Body of pancreas (tissue), 4 donors: ENCODE results near the gene C1orf53.

Experiments
- POLR2A ChIP-seq, 3 donors: fragments of 450-650 bp; IDR thresholded peaks; one replicate each; pipeline ENCODE4 v1.6.1; 2016; ENCODE audit warnings: antibody characterized with exemption in 3 of 3, mild to moderate bottlenecking in 2 of 3
- TF ChIP-seq, protein P1 (sequence below), 7 experiments: fragments of 450-650 bp in 4 of 7; fragments of 200-600 bp in 3 of 7; sonication (generic) in 3 of 7; IDR thresholded peaks; one replicate each; pipeline ENCODE4 v1.5.1; 2016 to 2019; ENCODE audit warnings: antibody characterized with exemption in 7 of 7

DNA sequence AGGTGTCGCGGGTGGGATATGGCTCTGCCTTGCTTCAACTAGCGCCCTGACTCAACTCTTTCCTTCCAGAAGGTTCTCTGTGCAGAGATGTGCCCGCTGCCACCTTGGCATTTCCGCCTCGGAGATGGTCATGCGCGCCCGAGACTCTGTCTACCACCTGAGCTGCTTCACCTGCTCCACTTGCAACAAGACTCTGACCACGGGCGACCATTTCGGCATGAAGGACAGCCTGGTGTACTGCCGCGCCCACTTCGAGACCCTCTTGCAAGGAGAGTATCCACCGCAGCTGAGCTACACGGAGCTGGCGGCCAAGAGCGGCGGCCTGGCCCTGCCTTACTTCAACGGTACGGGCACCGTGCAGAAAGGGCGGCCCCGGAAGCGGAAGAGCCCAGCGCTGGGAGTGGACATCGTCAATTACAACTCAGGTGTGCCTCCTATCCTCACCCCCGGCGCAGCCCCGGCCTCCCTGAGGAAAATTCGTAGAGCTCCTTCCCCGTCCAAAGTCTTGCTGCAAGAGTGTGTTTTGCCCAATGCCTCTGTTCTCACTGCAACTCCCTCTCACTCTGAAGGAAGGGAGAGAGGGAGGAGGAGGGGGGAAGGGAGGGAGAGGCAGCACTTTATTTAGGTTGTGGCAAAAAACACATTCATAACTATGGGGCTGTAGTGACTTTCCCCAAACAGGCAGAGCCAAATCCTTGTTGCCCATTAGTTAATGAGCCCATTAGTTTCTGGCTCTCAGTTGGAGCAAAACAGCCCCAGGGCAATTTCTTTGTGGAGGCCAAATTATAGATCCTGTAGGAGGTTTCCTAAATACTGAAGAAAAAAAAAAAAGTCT is 19.0 kb downstream of the C1orf53 start:
- TF ChIP-seq, protein P1, sequence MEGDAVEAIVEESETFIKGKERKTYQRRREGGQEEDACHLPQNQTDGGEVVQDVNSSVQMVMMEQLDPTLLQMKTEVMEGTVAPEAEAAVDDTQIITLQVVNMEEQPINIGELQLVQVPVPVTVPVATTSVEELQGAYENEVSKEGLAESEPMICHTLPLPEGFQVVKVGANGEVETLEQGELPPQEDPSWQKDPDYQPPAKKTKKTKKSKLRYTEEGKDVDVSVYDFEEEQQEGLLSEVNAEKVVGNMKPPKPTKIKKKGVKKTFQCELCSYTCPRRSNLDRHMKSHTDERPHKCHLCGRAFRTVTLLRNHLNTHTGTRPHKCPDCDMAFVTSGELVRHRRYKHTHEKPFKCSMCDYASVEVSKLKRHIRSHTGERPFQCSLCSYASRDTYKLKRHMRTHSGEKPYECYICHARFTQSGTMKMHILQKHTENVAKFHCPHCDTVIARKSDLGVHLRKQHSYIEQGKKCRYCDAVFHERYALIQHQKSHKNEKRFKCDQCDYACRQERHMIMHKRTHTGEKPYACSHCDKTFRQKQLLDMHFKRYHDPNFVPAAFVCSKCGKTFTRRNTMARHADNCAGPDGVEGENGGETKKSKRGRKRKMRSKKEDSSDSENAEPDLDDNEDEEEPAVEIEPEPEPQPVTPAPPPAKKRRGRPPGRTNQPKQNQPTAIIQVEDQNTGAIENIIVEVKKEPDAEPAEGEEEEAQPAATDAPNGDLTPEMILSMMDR (IDR thresholded peaks at IDR 0.05): no peak
- TF ChIP-seq POLR2A (IDR thresholded peaks at IDR 0.05): no peak
